Stimulated activated naive B cell treated with anti-CD40 and anti-IgM and Interleukin-4, amounts not matched to agents 10 μg/mL and 1 μg/mL and 100 μg/mL, for 72 hours (primary cell): ENCODE measurements around the gene SERBP1.
"Not testable (repeated sequence)": the region's sequence is repeated elsewhere in the genome, so short reads cannot be mapped to it uniquely, and the experiment has no call there.

ENCODE experiments used
- ATAC-seq, 2 donors: fragments of 150-1000 bp; cut with Tn5 transposase; replicated peaks; 2 replicates each; pipeline ENCODE4 v1.10.0; 2021; ENCODE audit warnings: moderate library complexity in 1 of 2
- DNase-seq: peaks from one replicate; pipeline ENCODE4 v3.0.0; 2021
- H3K27ac Mint-ChIP-seq: one replicate; pipeline ENCODE4 v1.8.0; 2022; ENCODE audit warnings: mild to moderate bottlenecking, mixed read lengths
- H3K27me3 Mint-ChIP-seq, 2 donors: one replicate each; pipeline ENCODE4 v1.8.0; 2022; ENCODE audit warnings: mixed read lengths in 2 of 2
- H3K36me3 Mint-ChIP-seq, 2 donors: one replicate each; pipeline ENCODE4 v1.8.0; 2022; ENCODE audit warnings: mixed read lengths in 2 of 2, mild to moderate bottlenecking in 1 of 2
- H3K4me1 Mint-ChIP-seq, 2 donors: one replicate each; pipeline ENCODE4 v1.8.0; 2022; ENCODE audit warnings: mixed read lengths in 2 of 2, mild to moderate bottlenecking in 1 of 2
- H3K4me3 Mint-ChIP-seq, 2 donors: one replicate each; pipeline ENCODE4 v1.8.0; 2022; ENCODE audit warnings: mild to moderate bottlenecking in 2 of 2, mixed read lengths in 2 of 2, moderate library complexity in 1 of 2
- H3K9me3 Mint-ChIP-seq, 2 donors: one replicate each; pipeline ENCODE4 v1.8.0; 2022; ENCODE audit warnings: mixed read lengths in 2 of 2, mild to moderate bottlenecking in 1 of 2

Gene SERBP1

GRCh38 chr1:67407498-67407897, 22.7 kb downstream of the SERBP1 start:
- H3K4me3 Mint-ChIP-seq: no peak overlapping the region
- ATAC-seq (no peak), DNase-seq (no peak)
- no peaks in the 10 kb centered on the region for H3K9me3 Mint-ChIP-seq
- H3K27ac Mint-ChIP-seq: no peak overlapping the region
- H3K27me3 Mint-ChIP-seq: no peaks in the 10 kb centered on the region
- peaks cover 12 to 14% of the 10 kb centered on the region in 2 donors for H3K36me3 Mint-ChIP-seq
- H3K4me1 Mint-ChIP-seq: no peaks in the 10 kb centered on the region

DNA sequence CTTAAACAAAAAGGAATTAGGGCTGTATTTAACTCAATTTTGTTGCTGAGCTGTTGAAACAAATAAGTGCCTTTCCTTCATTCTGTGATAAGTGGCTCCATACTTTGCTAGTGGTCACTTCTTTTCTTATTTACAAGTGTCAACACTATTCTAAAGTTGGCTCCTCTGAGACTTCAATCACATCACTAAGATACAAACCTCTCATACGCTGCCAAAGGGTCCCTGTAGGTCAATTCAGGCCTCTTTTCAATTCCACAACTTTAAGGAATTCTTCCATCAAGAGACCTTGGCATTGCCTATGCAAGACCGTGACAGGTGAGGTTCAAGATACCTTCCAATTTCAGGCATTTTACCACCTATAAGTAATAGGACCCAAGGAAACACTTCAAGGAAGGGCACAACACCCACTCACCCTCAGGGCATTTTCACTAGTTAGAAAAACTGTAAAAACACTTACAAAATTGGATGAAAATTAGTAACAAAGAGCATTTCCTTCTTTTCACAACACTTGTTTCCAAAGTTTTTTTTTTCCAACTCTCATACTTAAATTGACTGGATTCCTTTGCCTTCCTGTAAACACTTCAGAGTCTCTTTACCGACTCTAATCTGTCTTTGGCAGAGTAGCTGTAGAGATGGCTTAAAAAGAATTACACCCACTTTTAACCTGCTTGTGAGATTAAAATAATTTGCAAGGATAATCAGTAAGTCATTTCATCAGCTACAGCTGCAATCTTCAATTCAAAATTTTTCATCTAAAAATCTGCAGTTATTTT, 24.5 kb downstream of the SERBP1 start:
- no peak for ATAC-seq
- Mint-ChIP-seq H3K27ac (no peak overlapping the region), H3K27me3 (no peaks in the 10 kb centered on the region), H3K4me1 (peaks cover 1 to 7% of the 10 kb centered on the region in 2 donors), H3K36me3 (peaks cover 19 to 30% of the 10 kb centered on the region in 2 donors), H3K9me3 (peaks cover under 1 to 4% of the 10 kb centered on the region in 2 donors), H3K4me3 (no peak overlapping the region)
- no peak for DNase-seq

GRCh38 chr1:67404212-67404620, 26.0 kb downstream of the SERBP1 start:
- ATAC-seq: no peak
- H3K4me1 Mint-ChIP-seq: peaks cover 4 to 14% of the 10 kb centered on the region in 2 donors
- no peak overlapping the region for H3K27ac Mint-ChIP-seq
- H3K4me3 Mint-ChIP-seq: no peak overlapping the region
- peaks cover 3 to 7% of the 10 kb centered on the region in 2 donors for H3K9me3 Mint-ChIP-seq
- no peaks in the 10 kb centered on the region for H3K27me3 Mint-ChIP-seq
- DNase-seq: no peak
- peaks cover 14 to 22% of the 10 kb centered on the region in 2 donors for H3K36me3 Mint-ChIP-seq

- Mint-ChIP-seq H3K36me3 (peaks cover 24 to 38% of the 10 kb centered on the region in 2 donors), H3K4me1 (peaks cover 4 to 14% of the 10 kb centered on the region in 2 donors)
Observed at GRCh38 chr1:67401443-67401842, 28.8 kb downstream of the SERBP1 start.

DNA sequence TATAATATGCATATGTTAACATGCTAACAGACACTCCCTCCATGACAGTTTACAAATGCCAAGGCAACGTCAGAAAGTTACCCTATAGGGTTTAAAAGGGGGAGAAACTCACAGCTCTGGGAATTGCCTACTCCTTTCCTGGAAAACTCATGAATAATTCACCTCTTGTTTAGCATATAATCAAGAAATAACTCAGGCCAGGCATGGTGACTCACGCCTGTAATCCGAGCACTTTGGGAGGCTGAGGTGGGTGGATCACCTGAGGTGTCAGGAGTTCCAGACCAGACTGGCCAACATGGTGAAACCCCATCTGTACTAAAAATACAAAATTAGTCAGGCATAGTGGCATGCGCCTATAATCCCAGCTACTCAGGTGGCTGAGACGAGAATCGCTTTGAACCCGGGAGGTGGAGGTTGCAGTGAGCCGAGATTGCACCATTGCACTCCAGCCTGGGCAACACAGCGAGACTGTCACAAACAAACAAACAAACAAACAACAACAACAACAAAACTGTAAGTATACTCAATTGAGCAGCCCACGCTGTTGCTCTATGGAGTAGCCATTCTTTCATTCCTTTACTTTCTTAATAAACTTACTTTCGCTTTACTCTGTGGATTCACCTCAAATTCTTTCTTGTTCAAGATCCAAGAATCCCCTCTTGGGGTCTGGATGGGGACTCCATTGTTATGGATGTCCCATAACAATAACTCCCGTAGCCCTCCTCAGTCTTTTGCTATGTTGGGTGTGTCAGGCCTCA, 30.0 kb downstream of the SERBP1 start:
- DNase-seq: peak; percentile 9
- Mint-ChIP-seq H3K27ac (peak overlapping the region; percentile 25), H3K36me3 (peaks cover 30 to 47% of the 10 kb centered on the region in 2 donors), H3K4me1 (peaks cover 4 to 14% of the 10 kb centered on the region in 2 donors)
- H3K9me3 Mint-ChIP-seq, H3K27me3 Mint-ChIP-seq, H3K4me3 Mint-ChIP-seq: not testable (repeated sequence)
- ATAC-seq: peak in 1 of 2 donors; percentile 39

More at GRCh38 chr1:67401443-67401842, 28.8 kb downstream of the SERBP1 start:
- H3K27ac Mint-ChIP-seq: no peak overlapping the region
- DNase-seq (no peak), ATAC-seq (no peak)
- no peaks in the 10 kb centered on the region for H3K27me3 Mint-ChIP-seq
- peaks cover 3 to 7% of the 10 kb centered on the region in 2 donors for H3K9me3 Mint-ChIP-seq
- no peak overlapping the region for H3K4me3 Mint-ChIP-seq

- H3K36me3 Mint-ChIP-seq: peaks cover 36 to 53% of the 10 kb centered on the region in 2 donors
- ATAC-seq: no peak
- peaks cover 4 to 14% of the 10 kb centered on the region in 2 donors for H3K4me1 Mint-ChIP-seq
- H3K27ac Mint-ChIP-seq: no peak overlapping the region
- DNase-seq: no peak
- no peak overlapping the region for H3K4me3 Mint-ChIP-seq
- H3K9me3 Mint-ChIP-seq: peaks cover 3 to 7% of the 10 kb centered on the region in 2 donors
- H3K27me3 Mint-ChIP-seq: no peaks in the 10 kb centered on the region
Observed at GRCh38 chr1:67399199-67399993, 30.8 kb downstream of the SERBP1 start.

DNA sequence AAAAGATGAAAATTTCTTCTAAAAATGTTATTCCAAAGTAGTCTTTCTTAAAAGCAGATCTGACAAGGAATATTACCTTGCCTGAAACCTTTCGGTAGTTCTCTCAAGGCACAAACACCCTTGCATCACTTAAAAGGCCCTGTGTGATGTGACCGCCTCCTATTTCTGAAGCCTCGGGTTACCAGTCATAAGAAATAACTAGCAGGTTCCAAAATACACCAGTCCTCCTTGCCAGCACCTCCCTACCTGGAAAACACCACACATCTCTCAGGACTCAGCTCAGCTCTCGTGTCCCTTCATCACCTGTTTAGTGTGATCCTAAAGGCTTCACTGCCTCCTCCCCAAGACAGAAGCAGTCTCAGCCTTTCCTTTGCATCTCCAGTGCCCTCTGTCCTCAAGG, 35.7 kb downstream of the SERBP1 start:
- Mint-ChIP-seq H3K9me3 (no peaks in the 10 kb centered on the region), H3K36me3 (peaks cover 59 to 63% of the 10 kb centered on the region in 2 donors), H3K4me3 (no peak overlapping the region), H3K27ac (no peak overlapping the region), H3K4me1 (peaks cover 5 to 12% of the 10 kb centered on the region in 2 donors), H3K27me3 (no peaks in the 10 kb centered on the region)
- no peak for ATAC-seq
- no peak for DNase-seq

DNA sequence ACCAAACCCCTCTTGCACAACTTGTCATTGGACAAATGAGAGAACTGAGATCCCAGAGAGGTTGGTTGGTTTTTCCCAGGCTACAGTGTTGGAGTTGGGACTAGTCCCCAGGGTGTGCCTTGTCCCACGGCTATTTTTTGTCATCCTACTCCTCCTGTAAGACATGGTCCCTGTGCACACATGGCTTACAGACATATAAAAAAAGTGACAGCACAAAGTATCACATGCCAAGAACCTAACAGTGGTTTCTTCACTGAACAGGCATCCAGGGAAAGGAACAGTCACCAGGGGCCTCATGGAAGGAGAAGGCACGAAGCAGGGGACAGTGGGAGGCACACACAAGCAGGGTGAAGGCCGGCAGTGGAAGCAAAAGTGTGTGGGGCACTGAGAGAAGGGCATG, 36.5 kb downstream of the SERBP1 start:
- no peak overlapping the region for H3K27ac Mint-ChIP-seq
- H3K27me3 Mint-ChIP-seq: no peaks in the 10 kb centered on the region
- no peaks in the 10 kb centered on the region for H3K9me3 Mint-ChIP-seq
- no peak for ATAC-seq
- no peak overlapping the region for H3K4me3 Mint-ChIP-seq
- peaks cover 57 to 59% of the 10 kb centered on the region in 2 donors for H3K36me3 Mint-ChIP-seq
- DNase-seq: no peak
- peaks cover 5 to 12% of the 10 kb centered on the region in 2 donors for H3K4me1 Mint-ChIP-seq

DNA sequence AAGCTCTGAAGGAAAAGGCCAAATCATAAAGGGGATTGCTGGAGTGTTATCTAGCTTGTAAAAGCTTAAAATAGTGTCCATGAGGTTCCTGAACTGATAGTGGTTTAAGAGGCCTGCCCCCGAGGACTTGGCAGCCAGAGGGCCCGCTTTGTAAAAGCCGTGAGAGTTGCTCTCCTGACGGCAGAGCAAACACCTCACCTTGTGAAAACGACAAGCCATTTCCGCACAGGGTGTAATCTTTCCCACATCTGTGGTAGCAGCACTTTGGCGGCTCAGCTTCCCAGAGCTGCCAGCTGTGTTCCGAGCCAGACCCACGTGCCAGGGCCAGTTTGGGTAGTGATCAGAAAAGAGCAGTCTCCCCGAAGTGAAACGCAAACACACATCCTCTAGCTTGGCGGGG, 37.0 kb downstream of the SERBP1 start:
- Mint-ChIP-seq H3K27me3 (no peaks in the 10 kb centered on the region), H3K4me1 (peaks cover 5 to 12% of the 10 kb centered on the region in 2 donors), H3K9me3 (no peaks in the 10 kb centered on the region), H3K4me3 (no peak overlapping the region), H3K27ac (no peak overlapping the region), H3K36me3 (peaks cover 55 to 57% of the 10 kb centered on the region in 2 donors)
- ATAC-seq (no peak), DNase-seq (no peak)

DNA sequence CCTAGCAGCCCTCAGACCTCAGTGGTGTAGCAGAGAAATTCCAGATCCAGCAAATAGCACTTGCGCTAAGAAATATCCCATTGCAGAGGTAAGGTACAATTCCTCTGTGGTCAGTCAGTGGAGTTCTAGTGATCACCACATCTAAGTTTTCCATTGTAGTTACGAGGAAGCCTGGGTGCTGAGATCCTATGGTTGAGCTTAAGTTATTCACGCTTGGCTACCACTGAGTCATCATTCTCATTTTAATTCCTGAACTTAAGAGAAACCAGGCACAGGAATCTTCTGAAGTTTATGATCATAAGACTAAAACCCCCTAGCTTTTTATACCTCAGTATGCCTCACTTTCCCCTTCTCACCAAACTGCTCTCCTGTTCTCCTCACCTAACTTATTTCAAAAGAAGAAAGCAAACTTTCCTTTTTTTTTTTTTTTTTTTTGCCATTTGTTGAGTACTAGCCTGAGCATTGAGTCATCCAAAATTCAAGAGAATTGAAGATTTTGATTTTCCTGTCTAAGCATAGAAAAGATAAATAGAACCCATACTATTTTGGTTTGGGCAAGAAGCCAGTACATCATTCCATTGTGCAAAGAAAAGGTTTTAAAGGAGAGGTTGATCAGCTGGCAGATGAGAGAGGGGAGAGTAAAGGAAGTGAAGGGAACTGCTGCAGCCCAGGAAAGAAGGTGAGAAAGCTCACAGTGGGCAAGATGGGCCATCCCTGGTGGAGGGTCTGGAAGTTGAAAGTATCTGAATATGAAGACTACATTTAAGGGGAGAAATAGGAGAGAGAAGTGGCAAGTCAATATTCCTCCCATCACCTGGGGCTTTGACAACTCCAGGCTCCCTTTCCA, 39.9 kb downstream of the SERBP1 start:
- H3K27ac Mint-ChIP-seq: no peak overlapping the region

DNA sequence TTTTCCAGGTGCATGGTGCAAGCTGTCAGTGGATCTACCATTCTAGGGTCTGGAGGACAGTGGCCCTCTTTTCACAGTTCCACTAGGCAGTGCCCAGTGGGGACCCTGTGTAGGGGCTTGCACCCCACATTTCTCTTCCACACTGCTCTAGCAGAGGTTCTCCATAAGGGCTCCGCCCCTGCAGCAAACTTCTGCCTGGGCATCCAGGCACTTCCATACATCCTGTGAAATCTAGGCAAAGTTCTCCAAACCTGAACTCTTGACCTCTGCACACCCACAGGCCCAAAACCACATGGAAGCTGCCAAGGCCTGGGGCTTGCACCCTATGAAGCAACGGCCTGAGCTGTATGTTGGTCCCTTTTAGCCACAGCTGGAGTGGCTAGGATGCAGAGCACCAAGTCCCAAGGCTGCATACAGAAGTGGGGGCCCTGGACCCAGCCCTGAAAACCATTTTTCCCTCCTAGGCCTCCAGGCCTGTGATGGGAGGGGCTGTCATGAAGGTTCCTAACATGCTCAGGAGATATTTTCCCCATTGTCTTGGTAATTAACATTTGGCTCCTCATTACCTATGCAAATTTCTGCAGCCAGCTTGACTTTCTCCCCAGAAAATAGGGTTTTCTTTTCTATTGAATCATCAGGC, 46.1 kb downstream of the SERBP1 start:
- Mint-ChIP-seq H3K36me3 (peaks cover 62 to 65% of the 10 kb centered on the region in 2 donors), H3K27ac (no peak overlapping the region), H3K4me1 (peaks cover 0 to 3% of the 10 kb centered on the region in 2 donors), H3K4me3 (no peak overlapping the region), H3K9me3 (peaks cover 20 to 33% of the 10 kb centered on the region in 2 donors), H3K27me3 (no peaks in the 10 kb centered on the region)
- DNase-seq (no peak), ATAC-seq (no peak)

More for the DNA sequence above, 39.9 kb downstream of the SERBP1 start:
- Mint-ChIP-seq H3K4me3 (no peak overlapping the region), H3K4me1 (peaks cover 5 to 12% of the 10 kb centered on the region in 2 donors), H3K36me3 (peaks cover 47 to 49% of the 10 kb centered on the region in 2 donors), H3K27me3 (no peaks in the 10 kb centered on the region), H3K9me3 (peaks cover 3 to 5% of the 10 kb centered on the region in 2 donors)
- ATAC-seq (no peak), DNase-seq (no peak)

DNA sequence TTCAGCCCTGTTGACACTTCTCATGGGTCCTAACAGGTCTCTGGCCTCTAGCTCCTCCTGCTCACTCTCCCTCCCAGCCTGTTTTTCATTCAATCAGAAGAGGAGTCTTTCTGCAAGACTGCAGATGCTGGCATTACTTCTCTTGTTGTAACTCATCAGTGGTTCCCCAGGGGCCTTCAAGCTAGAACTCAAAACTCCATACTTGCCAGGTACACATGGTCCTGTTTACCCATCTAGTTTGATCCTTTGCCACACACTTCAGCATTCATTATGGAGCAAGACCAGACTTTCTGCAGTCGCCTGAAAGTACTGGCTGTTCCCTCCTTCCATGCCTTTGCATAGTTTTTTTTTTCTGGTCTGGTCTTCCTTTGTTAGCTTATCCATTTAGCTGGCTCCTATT, 47.9 kb downstream of the SERBP1 start:
- peaks cover 0 to 3% of the 10 kb centered on the region in 2 donors for H3K4me1 Mint-ChIP-seq
- DNase-seq: no peak
- H3K27me3 Mint-ChIP-seq: no peaks in the 10 kb centered on the region
- H3K9me3 Mint-ChIP-seq: peaks cover 20 to 33% of the 10 kb centered on the region in 2 donors
- H3K27ac Mint-ChIP-seq: no peak overlapping the region
- peaks cover 68 to 72% of the 10 kb centered on the region in 2 donors for H3K36me3 Mint-ChIP-seq
- ATAC-seq: no peak
- H3K4me3 Mint-ChIP-seq: no peak overlapping the region

DNA sequence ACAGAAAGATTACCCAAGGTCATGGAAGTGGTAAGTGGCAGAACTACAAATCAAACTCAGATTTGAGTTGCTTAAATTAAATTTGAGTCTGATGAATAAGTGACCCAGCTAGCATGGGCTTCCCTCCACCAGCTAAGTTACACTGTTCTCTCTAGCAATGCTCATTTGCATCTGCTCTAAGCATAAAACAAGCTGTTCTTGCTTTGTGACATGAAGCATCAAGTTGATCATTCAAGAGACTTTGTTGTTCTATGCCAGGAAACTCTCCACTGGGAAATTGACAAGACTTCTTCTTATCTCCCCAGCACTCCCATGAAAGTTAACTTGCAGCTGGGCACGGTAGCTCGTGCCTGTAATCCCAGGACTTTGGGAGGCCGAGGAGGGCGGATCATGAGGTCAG, 49.0 kb downstream of the SERBP1 start:
- H3K4me3 Mint-ChIP-seq: no peak overlapping the region
- ATAC-seq (no peak), DNase-seq (no peak)
- no peaks in the 10 kb centered on the region for H3K27me3 Mint-ChIP-seq
- H3K4me1 Mint-ChIP-seq: peaks cover 0 to 3% of the 10 kb centered on the region in 2 donors
- peaks cover 18 to 31% of the 10 kb centered on the region in 2 donors for H3K9me3 Mint-ChIP-seq
- peaks cover 72 to 79% of the 10 kb centered on the region in 2 donors for H3K36me3 Mint-ChIP-seq
- no peak overlapping the region for H3K27ac Mint-ChIP-seq
